Measurements from ENCODE around the gene CTNNA3.
A peak's percentile ranks its signal among the peaks of the same experiment; 100 is the strongest.

Gene CTNNA3

DNA sequence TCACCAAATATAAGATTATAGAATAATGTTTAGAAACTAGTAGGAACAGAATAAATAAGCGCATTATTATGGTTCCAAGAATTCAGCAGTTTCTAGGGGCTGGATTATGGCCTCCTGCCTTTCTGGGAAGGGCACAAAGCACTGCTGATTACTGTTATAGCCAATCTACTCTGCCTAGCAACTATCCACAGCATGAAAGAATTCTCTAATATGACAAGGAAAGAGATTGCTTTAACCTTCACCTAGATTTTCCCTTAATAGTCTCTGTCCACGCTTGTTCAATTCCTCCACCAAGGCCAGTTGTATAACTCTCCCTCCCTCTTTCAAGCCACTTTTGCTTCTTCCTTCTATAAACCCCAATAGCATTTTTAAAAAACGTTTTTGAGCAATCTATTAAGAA lies 1803.7 kb downstream of the CTNNA3 start:
- no peak for DNase-seq (ENCODE audit: low spot score)
- FAIRE-seq: no peak

DNA sequence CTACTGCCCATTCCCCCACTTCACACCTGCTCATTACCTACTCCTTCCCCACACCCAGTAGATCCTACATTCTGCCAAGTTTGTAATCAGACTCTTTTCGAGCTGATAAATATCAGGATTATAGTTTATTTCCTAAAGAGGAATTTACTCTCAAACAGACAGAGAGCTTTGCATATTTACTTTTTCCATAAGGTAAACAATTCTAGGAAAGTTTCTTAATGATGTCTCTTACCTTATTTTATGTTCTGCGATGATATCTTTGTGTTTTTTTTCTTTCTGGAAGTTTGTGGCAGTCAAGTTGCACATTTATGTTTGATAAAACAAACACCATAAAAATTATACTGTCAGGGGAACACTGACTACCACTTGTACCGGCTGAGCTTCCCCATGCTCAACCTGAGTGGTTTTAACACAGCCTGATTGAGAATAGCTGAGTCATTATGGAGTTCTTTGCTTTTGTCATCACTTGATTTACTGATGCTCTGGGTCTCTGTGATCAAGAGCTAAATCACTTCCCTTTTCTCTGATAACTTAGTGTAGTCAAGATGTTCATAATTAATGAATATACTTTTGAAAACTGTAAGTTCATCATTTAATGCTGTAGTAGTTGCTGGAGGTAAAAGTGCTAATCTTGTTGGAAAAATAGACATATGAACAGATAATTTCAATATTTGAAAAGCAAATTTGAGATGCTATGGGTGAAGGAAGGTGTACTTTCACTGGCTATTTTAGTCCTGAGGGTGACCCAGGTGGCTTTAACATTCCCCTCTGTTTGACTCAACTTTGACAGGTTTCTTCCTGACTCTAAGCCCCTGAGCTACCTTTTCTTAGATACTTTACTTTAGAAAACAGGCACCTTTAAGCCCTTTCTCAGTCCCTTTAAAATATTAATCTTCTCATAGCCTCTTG lies 1804.7 kb downstream of the CTNNA3 start:
- DNase-seq (ENCODE audit: low spot score): peak; percentile 23
- FAIRE-seq: no peak

DNA sequence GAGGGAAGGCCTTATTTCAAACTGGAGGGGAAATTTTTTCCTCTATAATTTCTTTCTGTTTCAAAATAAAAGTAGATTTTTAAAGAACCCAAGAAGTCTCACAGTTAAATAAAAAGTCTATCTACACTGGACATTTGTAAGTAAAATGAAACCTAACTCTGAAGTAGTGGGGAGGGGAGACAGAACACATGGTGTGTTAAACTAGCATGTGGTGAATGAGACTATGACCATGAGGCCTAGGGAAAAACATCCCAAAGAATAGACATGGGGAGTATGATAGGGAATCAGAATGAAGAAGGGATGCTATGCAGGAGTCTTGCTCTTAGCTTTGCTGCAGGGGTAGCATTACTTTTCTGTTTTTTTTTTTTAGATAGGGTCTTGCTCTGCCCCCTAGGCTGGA lies 1831.5 kb downstream of the CTNNA3 start:
- DNase-seq (ENCODE audit: low spot score) (no peak), FAIRE-seq (no peak)

DNA sequence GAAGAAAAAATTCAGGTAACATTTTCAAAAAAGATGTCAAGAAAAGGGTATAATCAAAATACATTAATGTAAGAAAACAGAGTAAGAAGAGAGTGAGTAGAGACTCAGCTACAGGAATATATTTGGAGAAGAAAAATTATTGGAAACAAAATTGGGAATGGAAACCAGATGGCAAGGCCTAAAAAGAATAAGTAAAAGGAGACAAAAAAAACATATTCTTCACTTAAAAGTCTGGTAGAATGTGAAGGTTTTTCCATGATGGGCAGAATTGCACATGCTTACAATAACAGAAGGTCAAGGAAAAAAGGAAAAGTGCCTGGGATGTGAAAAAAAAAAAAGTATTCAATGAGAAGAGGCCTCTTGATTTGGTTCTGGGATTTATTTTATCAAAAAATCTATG lies 1832.0 kb downstream of the CTNNA3 start:
- no peak for DNase-seq (ENCODE audit: low spot score)
- no peak for FAIRE-seq
